ENCODE measurements around the gene COL19A1.
A peak's percentile ranks its signal among the peaks of the same experiment; 100 is the strongest.

Gene COL19A1

DNA sequence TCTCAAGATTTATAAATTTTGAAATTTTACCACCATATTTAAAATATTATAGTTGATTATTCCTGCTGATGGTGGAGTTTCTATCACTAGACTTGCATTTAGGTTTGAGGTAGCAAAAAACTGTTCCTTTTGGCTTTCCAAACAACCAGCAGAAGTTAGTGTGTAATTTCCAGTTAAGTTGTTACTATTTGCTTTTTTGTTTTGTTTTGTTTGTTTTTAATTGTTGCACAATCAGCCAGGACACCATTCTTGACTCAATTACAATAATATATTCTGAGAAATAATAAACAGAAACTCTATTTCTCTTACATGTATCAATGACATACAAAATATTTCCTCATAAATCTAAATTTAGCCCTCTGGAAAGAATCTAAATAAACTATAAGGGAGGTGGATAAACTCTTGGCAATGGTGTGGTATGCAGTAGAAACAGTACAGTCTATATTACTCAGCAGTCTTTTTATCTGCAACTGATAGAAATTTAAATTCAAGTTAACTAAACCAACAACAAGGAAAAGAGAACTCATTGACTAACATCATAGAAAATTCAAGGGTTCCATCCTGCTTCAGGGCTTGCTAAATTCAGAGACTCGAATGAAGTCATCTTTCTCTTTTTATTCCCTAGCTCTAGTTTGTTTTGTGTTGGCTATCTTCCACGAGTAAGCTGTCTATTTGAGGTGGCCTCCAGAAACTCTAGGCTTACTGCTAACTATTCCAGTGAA, 19.4 kb upstream of the COL19A1 start:
- no peak overlapping the region for H3K4me3 Mint-ChIP-seq
- peaks cover 18% of the 10 kb centered on the region for H3K4me1 Mint-ChIP-seq
- H3K36me3 Mint-ChIP-seq: no peaks in the 10 kb centered on the region
- H3K27me3 Mint-ChIP-seq: no peaks in the 10 kb centered on the region
- H3K9me3 Mint-ChIP-seq: no peaks in the 10 kb centered on the region
- no peak overlapping the region for H3K27ac Mint-ChIP-seq
- ATAC-seq: no peak

DNA sequence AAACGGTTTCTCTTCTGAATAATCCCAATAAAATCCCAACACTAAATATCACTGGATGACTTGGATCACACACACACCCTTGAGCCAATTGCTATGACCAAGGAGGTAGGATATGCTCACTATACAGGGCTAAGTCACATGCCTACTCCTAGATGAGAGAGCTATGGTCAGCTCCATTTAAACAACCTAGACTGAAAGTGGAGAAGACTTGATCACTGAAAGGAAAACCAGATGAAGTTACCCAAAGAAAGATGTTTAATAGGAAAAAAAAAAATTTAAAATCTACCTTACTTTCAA, 18.9 kb upstream of the COL19A1 start:
- Mint-ChIP-seq H3K9me3 (no peaks in the 10 kb centered on the region), H3K4me1 (peaks cover 18% of the 10 kb centered on the region), H3K27ac (no peak overlapping the region), H3K4me3 (no peak overlapping the region), H3K27me3 (no peaks in the 10 kb centered on the region), H3K36me3 (peaks cover 2% of the 10 kb centered on the region)
- no peak for ATAC-seq

DNA sequence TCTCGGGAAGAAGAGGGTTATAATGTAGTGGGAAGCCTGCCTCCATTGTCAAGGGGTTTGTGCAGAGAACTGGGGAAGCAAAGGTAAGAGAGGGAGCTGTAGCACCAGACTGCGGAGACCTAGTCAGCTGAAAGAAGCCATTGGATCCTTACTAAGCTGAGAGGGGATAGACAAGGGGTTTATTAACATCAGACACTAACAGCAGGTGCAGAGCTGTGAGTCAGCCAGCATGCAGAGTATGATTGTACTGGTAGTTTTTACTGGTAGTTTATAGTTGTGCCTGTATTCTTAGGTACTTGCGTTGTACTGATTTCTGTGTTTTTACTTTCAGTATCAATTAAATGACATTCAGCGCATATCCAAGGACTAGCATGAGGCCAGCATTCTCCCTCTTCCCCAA, 17.8 kb upstream of the COL19A1 start:
- Mint-ChIP-seq H3K27ac (no peak overlapping the region), H3K4me1 (peaks cover 8% of the 10 kb centered on the region), H3K27me3 (no peaks in the 10 kb centered on the region), H3K36me3 (peaks cover 13% of the 10 kb centered on the region), H3K4me3 (no peak overlapping the region), H3K9me3 (peaks cover 5% of the 10 kb centered on the region)
- ATAC-seq: no peak

DNA sequence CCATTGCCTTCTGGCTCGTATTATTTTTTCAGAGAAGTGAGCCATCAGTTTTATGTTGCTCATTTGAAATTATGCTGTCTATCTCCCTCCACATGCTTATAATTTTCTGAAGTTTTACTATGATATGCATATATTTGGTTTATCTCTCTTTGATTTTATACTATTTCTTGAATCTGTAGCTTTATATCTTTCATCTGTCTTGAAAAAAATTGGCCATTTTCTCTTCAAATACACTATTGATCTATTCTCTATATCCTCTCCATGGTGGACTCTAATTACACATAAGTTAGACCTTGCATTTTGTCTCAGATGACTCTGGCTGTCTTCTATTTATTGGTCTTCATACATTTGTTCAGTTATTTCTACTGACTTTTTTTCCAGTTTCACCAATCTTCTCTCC, 13.7 kb upstream of the COL19A1 start:
- Mint-ChIP-seq H3K9me3 (peaks cover 5% of the 10 kb centered on the region), H3K36me3 (peaks cover 14% of the 10 kb centered on the region), H3K4me3 (no peak overlapping the region), H3K27me3 (no peaks in the 10 kb centered on the region), H3K4me1 (peaks cover 4% of the 10 kb centered on the region), H3K27ac (no peak overlapping the region)
- no peak for ATAC-seq

DNA sequence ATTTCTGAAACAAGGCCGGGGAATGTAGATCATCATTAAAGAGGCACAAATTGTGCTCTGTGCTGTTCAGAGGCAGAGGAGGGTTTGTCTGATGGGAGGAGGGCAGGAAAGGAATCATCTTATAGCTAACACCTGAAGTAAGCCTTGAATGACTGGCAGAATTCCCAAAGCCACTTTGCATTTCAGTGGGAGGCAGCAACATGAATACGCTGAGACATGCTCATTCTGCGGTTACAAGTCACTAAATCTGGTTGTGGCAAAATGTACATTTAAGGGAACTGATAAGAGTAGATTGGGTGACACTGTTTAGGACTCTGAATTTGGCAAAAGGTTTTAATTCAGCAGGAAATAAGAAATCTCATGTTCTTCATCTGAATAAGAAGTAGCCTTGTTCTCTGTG, 4.4 kb upstream of the COL19A1 start:
- Mint-ChIP-seq H3K27me3 (no peaks in the 10 kb centered on the region), H3K9me3 (peaks cover 3% of the 10 kb centered on the region), H3K4me1 (peaks cover 38% of the 10 kb centered on the region), H3K36me3 (peaks cover 5% of the 10 kb centered on the region), H3K4me3 (no peak overlapping the region), H3K27ac (no peak overlapping the region)
- ATAC-seq: no peak

DNA sequence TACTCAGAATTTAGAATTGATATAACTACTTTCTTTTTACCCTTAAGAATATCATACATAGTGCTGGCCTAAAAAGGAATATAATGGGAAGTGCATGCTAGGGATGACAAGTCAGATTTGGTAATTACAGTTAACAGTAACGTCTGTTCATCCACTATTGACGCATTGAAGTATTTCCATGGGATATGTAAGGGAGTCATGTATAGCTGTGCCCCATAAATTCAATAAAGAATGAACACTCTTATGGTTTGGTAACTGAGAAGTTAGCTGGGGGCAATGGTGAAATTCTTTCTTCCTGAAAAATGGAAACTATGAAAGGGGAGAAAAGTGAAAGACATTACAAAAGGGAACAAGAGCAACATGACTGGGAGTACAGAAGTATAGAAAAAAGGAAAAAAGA, 2.6 kb upstream of the COL19A1 start:
- peaks cover 3% of the 10 kb centered on the region for H3K9me3 Mint-ChIP-seq
- no peaks in the 10 kb centered on the region for H3K27me3 Mint-ChIP-seq
- H3K27ac Mint-ChIP-seq: peak overlapping the region; percentile 6
- peaks cover 48% of the 10 kb centered on the region for H3K4me1 Mint-ChIP-seq
- H3K4me3 Mint-ChIP-seq: no peak overlapping the region
- H3K36me3 Mint-ChIP-seq: peaks cover 5% of the 10 kb centered on the region
- ATAC-seq: no peak

DNA sequence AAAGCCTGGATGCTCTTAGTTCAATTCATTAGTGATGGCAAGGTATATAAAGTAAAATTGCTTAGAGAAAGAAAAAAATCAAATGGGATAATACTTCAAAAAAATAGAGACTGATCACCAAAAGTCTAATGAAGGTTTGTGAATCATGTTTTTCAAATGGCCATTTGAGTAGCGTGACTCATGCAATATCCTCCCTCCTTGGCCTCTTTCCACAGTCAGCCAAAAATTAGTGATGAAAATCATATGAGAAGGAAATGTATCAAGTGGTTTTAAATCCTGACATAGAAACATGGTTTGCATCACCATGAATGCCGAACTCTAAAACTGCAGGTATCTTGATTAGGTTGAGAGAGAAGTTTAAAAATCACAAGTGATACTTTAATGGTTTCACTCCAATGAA, 1.2 kb upstream of the COL19A1 start:
- Mint-ChIP-seq H3K36me3 (peaks cover 3% of the 10 kb centered on the region), H3K4me3 (peak overlapping the region; percentile 19), H3K9me3 (peaks cover under 1% of the 10 kb centered on the region), H3K27ac (no peak overlapping the region), H3K27me3 (no peaks in the 10 kb centered on the region), H3K4me1 (peaks cover 56% of the 10 kb centered on the region)
- no peak for ATAC-seq

DNA sequence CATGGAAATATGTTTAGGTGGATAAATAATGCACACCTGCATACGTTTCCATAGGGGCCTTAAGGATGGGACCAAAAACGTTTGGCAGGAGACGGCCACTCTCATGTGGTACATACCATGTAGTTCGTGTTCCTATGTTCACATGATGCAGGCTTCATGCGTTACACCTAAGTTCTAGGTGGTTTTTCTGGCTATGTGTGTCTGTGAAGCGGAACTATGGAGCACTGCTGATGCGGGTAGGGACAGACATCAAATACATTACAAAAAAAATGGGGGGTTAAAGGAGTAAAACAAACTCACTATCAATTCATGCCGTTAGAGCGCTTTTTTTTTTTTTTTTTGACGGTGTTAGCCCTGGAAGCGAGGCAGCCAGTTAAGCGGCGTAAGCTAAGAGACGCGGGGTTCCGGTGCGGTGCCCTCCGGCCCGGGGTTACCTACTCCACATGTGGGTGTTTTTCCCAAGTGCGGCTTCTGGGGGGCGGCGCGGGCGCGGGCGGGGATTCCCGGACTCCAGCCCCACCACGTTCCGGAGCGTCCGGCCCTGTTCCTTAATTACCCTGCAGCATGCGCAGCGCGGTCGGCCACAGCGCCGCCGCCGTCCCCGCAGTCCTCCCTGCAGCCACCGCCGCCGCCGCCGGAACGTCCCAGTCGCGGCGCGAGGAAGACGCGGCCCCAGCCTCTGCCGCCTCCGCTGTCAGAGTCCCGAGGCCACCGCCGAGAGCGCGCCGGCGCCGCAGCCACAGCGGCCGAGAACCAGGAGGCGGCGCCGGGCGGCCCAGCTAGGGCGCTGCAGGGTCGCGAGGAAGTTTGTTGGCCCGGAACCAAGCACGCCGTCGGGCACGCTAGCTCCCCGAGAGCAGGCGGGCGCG, 648 bp downstream of the COL19A1 start:
- peak; percentile 93 for ATAC-seq
- Mint-ChIP-seq H3K27me3 (no peaks in the 10 kb centered on the region), H3K27ac (peak overlapping the region; percentile 96), H3K4me1 (peaks cover 65% of the 10 kb centered on the region), H3K4me3 (peak overlapping the region; percentile 87), H3K9me3 (no peaks in the 10 kb centered on the region), H3K36me3 (peaks cover 8% of the 10 kb centered on the region)

DNA sequence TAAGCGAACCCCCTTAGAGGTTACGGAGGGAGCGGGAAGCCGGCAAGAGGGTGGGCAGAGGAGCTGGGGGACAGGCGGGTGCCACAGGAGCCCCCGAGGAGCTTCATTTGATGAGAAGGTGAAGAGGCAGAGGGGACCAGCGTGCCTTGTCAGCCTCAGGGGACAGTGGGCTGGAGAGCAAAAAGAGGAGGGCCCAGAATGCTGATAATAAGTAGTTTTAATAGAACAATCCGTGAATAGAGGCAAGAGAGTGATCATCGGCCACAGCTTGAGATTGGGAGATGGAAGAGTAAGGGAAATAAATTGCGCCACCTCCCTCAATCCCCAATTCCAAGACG, 1.3 kb downstream of the COL19A1 start:
- H3K27me3 Mint-ChIP-seq: no peaks in the 10 kb centered on the region
- no peaks in the 10 kb centered on the region for H3K9me3 Mint-ChIP-seq
- H3K4me1 Mint-ChIP-seq: peaks cover 65% of the 10 kb centered on the region
- H3K36me3 Mint-ChIP-seq: peaks cover 8% of the 10 kb centered on the region
- H3K27ac Mint-ChIP-seq: peak overlapping the region; percentile 96
- ATAC-seq: peak; percentile 61
- peak overlapping the region; percentile 87 for H3K4me3 Mint-ChIP-seq

DNA sequence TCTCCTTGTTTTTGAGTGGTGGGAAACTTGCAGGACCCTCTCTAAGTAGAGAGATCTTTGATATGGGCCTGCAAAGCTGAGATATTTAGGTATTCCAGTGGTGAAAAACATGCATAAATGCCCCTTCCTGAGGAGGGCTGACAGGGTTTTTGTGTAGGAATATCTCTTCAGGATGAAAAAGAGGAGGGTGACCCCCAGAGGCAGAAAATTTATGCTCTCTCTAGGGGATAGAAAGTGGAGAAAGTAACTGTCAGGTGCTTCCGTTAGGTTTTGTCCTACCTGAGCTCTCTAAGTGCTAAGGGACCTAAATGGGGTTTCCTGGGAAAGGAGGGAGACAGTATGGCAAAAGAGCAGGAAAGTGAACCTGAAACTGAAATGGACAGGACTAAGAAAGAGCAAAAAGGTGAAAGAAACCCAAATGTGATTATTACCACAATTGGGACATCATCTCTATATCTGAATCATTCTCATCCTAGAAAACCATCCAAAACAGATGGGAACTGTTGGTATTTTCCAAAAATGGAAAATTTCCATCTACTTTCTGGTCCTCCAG, 2.0 kb downstream of the COL19A1 start:
- no peak for ATAC-seq
- Mint-ChIP-seq H3K27ac (peak overlapping the region; percentile 96), H3K4me3 (peak overlapping the region; percentile 87), H3K27me3 (no peaks in the 10 kb centered on the region), H3K4me1 (peaks cover 61% of the 10 kb centered on the region), H3K36me3 (peaks cover 8% of the 10 kb centered on the region), H3K9me3 (no peaks in the 10 kb centered on the region)

DNA sequence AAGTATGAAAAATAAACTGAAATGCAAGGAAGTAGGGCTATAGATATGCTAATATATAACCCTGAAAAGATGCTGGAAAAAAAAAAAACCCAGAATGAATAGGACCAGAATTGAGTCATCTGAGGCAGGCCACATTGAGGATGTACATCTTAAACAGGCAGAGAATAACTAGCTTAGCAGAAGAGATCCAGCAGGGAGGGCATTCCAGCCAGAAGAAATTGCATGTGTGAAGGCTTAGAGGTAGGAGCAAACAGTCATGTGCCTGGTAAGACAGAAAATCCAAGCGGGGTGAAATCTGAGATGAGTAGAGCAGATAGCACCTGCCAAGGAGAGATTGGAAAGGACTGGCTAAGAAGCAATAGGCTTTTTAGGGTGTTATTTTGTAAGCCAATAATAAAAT, 2.6 kb downstream of the COL19A1 start:
- H3K27ac Mint-ChIP-seq: peak overlapping the region; percentile 96
- peaks cover 14% of the 10 kb centered on the region for H3K36me3 Mint-ChIP-seq
- no peak overlapping the region for H3K4me3 Mint-ChIP-seq
- no peaks in the 10 kb centered on the region for H3K9me3 Mint-ChIP-seq
- H3K27me3 Mint-ChIP-seq: no peaks in the 10 kb centered on the region
- H3K4me1 Mint-ChIP-seq: peaks cover 59% of the 10 kb centered on the region
- no peak for ATAC-seq

DNA sequence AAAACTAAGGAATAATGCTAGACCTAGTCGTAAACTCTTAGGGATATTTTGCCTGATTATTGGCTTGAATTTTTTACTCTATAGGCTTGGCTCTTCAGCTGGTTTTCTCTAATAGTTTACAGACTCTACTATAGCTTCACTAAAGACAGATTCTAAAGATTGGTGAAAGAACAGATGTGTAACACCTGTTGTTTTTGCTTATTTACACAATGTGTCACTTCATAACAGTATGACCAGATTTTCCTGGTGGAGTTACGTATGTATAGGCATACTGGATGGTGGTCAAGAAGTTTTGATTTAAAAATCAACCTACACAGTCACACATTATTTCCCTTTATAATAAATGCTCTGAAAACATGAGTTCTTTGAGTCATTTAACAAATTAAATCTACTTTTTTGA, 4.8 kb downstream of the COL19A1 start:
- H3K36me3 Mint-ChIP-seq: peaks cover 26% of the 10 kb centered on the region
- H3K27ac Mint-ChIP-seq: no peak overlapping the region
- no peaks in the 10 kb centered on the region for H3K27me3 Mint-ChIP-seq
- no peak for ATAC-seq
- peaks cover 56% of the 10 kb centered on the region for H3K4me1 Mint-ChIP-seq
- H3K4me3 Mint-ChIP-seq: no peak overlapping the region
- peaks cover 3% of the 10 kb centered on the region for H3K9me3 Mint-ChIP-seq

DNA sequence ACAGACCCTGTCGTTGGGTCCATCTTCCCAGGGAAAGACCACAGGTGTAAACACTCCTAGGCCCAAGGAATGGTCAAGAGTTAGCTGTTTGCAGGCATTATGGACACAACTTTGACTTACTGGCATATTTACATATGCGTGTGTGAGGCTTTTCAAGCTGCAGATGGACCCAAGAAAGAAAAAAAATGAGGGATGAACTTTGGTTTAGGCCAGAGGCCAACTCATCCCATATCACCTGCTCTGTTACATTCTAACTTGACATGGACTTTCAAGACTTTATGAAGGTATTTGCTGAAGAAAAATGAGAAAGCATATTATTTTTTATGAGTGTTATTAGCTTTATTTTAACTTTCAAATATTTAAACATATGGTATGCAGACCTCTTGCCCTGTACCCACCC, 6.9 kb downstream of the COL19A1 start:
- H3K4me1 Mint-ChIP-seq: peaks cover 46% of the 10 kb centered on the region
- ATAC-seq: no peak
- no peak overlapping the region for H3K4me3 Mint-ChIP-seq
- peak overlapping the region; percentile 69 for H3K27ac Mint-ChIP-seq
- H3K9me3 Mint-ChIP-seq: peaks cover 3% of the 10 kb centered on the region
- no peaks in the 10 kb centered on the region for H3K27me3 Mint-ChIP-seq
- H3K36me3 Mint-ChIP-seq: peaks cover 26% of the 10 kb centered on the region

DNA sequence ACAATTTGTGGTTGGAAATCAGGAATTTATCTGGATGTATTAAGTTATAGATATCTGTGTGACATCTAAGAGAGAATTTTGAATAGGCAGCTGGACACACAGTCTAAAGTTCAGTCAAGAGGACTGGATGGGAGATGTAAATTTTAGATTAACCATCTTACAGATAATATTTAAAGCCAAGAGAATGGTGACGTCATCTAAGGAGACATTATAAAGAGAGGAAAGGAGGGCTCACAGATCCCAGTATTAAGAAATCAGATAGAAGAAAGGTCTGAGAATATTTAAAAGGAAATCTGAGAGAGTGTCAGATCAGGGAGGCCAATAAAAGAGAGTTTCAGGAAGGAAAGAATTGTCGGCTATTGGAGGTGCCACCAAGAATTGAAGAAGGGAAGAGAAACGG, 9.4 kb downstream of the COL19A1 start:
- Mint-ChIP-seq H3K27me3 (no peaks in the 10 kb centered on the region), H3K36me3 (peaks cover 25% of the 10 kb centered on the region), H3K4me3 (no peak overlapping the region), H3K27ac (peak overlapping the region; percentile 6), H3K4me1 (peaks cover 43% of the 10 kb centered on the region), H3K9me3 (peaks cover 3% of the 10 kb centered on the region)
- no peak for ATAC-seq

DNA sequence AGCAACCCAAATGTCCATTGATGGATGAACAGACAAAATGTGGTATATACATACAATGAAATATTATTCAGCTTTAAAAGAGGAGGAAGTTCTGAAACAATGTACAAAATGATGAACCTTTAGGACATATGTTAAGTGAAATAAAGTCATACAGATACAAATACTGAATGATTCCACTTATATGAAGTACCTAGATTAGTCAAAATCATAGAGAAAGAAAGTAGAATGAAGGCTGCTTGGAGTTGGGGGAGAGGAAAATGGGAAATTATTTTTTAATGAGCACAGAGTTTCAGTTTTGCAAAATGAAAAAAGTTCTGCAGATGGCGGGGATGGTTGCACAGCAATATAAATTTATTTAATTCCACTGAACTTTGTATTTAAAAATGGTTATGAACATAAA, 12.4 kb downstream of the COL19A1 start:
- Mint-ChIP-seq H3K27ac (peak overlapping the region; percentile 95), H3K9me3 (peaks cover 3% of the 10 kb centered on the region)

DNA sequence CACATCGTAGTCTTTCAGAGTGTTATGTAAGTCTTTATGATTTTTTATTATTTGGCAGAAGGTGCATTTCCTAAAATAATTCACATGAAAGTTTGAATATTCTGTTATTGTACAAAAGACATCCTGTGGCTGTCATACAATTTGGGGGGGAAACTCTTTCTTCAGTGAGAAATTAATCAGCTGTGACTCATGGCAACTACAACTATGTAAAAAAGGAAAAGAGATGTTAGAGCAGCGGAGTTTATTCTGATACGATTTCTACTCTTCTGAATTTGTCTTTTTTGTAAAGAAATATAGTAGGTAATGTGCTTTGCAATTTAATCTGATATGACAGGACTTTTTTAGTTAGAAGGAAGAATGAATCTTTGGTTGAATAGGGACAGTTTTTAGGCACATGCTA, 14.2 kb downstream of the COL19A1 start:
- Mint-ChIP-seq H3K4me3 (peak overlapping the region; percentile 79), H3K27me3 (no peaks in the 10 kb centered on the region), H3K9me3 (no peaks in the 10 kb centered on the region), H3K4me1 (peaks cover 68% of the 10 kb centered on the region), H3K36me3 (peaks cover 10% of the 10 kb centered on the region), H3K27ac (peak overlapping the region; percentile 95)
- no peak for ATAC-seq

More for the DNA sequence above, 12.4 kb downstream of the COL19A1 start:
- Mint-ChIP-seq H3K4me1 (peaks cover 64% of the 10 kb centered on the region), H3K27me3 (no peaks in the 10 kb centered on the region), H3K36me3 (peaks cover 19% of the 10 kb centered on the region), H3K4me3 (peak overlapping the region; percentile 29)
- ATAC-seq: no peak

Measured in stimulated activated memory B cell treated with anti-CD40 and anti-IgM and Interleukin-4, amounts not matched to agents 10 μg/mL and 1 μg/mL and 100 μg/mL, for 72 hours (primary cell).